HL-60 (cell line): ENCODE data around the gene CAVIN3.

ENCODE experiments used
- CTCF ChIP-seq: IDR thresholded peaks from one replicate; pipeline ENCODE4 v1.5.1; 2011; ENCODE audit warnings: low read length, control low read depth, inconsistent platforms; ENCODE audit not compliant: insufficient read depth
- POLR2AphosphoS5 ChIP-seq: IDR thresholded peaks from 2 replicates; pipeline ENCODE4 v1.6.1; 2012; ENCODE audit warnings: low read depth
- SPI1 ChIP-seq: IDR thresholded peaks from 2 replicates; pipeline ENCODE4 v1.6.1; 2012; ENCODE audit warnings: low read depth, mild to moderate bottlenecking, borderline replicate concordance

- no peak for TF ChIP-seq SPI1
- TF ChIP-seq CTCF: no peak
- no peak for TF ChIP-seq POLR2AphosphoS5
Measured at GRCh38 chr11:6323291-6323905, 3.1 kb upstream of the CAVIN3 start.
